Measurements from ENCODE around the gene NTN3.
"Not testable (repeated sequence)": the region's sequence is repeated elsewhere in the genome, so short reads cannot be mapped to it uniquely, and the experiment has no call there.

NTN3 gene

GRCh38 chr16:2441143-2441804 is 29.8 kb upstream of the NTN3 start:
- DNase-seq (ENCODE audit: low spot score) = not testable (repeated sequence)

GRCh38 chr16:2443555-2443954 is 27.5 kb upstream of the NTN3 start:
- DNase-seq (ENCODE audit: low spot score) = no peak

- no peak for DNase-seq (ENCODE audit: low spot score)
Measured at GRCh38 chr16:2447920-2448583, 23.0 kb upstream of the NTN3 start.

- DNase-seq (ENCODE audit: low spot score) = no peak
Measured at GRCh38 chr16:2449118-2449517, 22.0 kb upstream of the NTN3 start.

- no peak for DNase-seq (ENCODE audit: low spot score)
Measured at GRCh38 chr16:2450535-2450934, 20.6 kb upstream of the NTN3 start.

GRCh38 chr16:2450975-2451381 is 20.1 kb upstream of the NTN3 start:
- DNase-seq (ENCODE audit: low spot score) = no peak

- DNase-seq (ENCODE audit: low spot score) = no peak
Measured at GRCh38 chr16:2451851-2452320, 19.2 kb upstream of the NTN3 start.

GRCh38 chr16:2452650-2453049 is 18.4 kb upstream of the NTN3 start:
- DNase-seq (ENCODE audit: low spot score) = no peak

GRCh38 chr16:2455081-2455845 is 15.8 kb upstream of the NTN3 start:
- no peak for DNase-seq (ENCODE audit: low spot score)

- no peak for DNase-seq (ENCODE audit: low spot score)
Measured at GRCh38 chr16:2456551-2457153, 14.4 kb upstream of the NTN3 start.

- DNase-seq (ENCODE audit: low spot score) = no peak
Measured at GRCh38 chr16:2457267-2457666, 13.8 kb upstream of the NTN3 start.

GRCh38 chr16:2457946-2458345 is 13.2 kb upstream of the NTN3 start:
- DNase-seq (ENCODE audit: low spot score) = no peak

- no peak for DNase-seq (ENCODE audit: low spot score)
Measured at GRCh38 chr16:2458887-2459646, 12.0 kb upstream of the NTN3 start.

- peak; percentile 95 for DNase-seq (ENCODE audit: low spot score)
Measured at GRCh38 chr16:2459647-2460390, 11.3 kb upstream of the NTN3 start, which contains the start of gene TEDC2. Gene TEDC2, plus strand, starts transcription at chr16:2460109. Its CDS starts 36 bp downstream, at chr16:2460145.

GRCh38 chr16:2460391-2460713 is 10.7 kb upstream of the NTN3 start:
- DNase-seq (ENCODE audit: low spot score) = no peak

- no peak for DNase-seq (ENCODE audit: low spot score)
Measured at GRCh38 chr16:2460916-2461315, 10.2 kb upstream of the NTN3 start.

- DNase-seq (ENCODE audit: low spot score) = no peak
Measured at GRCh38 chr16:2462031-2462866, 8.8 kb upstream of the NTN3 start.

GRCh38 chr16:2464333-2464732 is 6.8 kb upstream of the NTN3 start:
- no peak for DNase-seq (ENCODE audit: low spot score)

- no peak for DNase-seq (ENCODE audit: low spot score)
Measured at GRCh38 chr16:2465653-2466415, 5.3 kb upstream of the NTN3 start.

All from kidney capillary endothelial cell (primary cell).